DND-41 (cell line): ENCODE data around the gene KIF18B.

Experiments used
- ATAC-seq: fragments of 200-7000 bp; cut with Tn5 transposase; 3 replicates; pipeline ENCODE4 v1.9.1; 2021; ENCODE audit warnings: low read depth; ENCODE audit not compliant: insufficient read depth
- DNase-seq: peaks from one replicate; pipeline ENCODE4 v3.0.0-alpha.2; 2020
- H2AFZ ChIP-seq: 2 replicates; pipeline ENCODE4 v1.6.0; 2012; ENCODE audit warnings: low read depth, low read length
- H3K27ac ChIP-seq: 2 replicates; pipeline ENCODE4 v1.5.1; 2012; ENCODE audit warnings: low read length, inconsistent platforms
- H3K27me3 ChIP-seq: fragments of 200-600 bp; sonication (generic); 2 replicates; pipeline ENCODE4 v1.6.0; 2012; ENCODE audit warnings: low read length, mild to moderate bottlenecking, inconsistent platforms; ENCODE audit not compliant: insufficient read depth, poor library complexity
- H3K36me3 ChIP-seq: 2 replicates; pipeline ENCODE4 v1.5.1; 2012; ENCODE audit warnings: low read length, inconsistent platforms; ENCODE audit not compliant: insufficient read depth
- H3K4me1 ChIP-seq: 2 replicates; pipeline ENCODE4 v1.5.1; 2012; ENCODE audit warnings: mild to moderate bottlenecking, low read length; ENCODE audit not compliant: insufficient read depth
- H3K4me2 ChIP-seq: 2 replicates; pipeline ENCODE4 v1.6.0; 2012; ENCODE audit warnings: mild to moderate bottlenecking, moderate library complexity, low read length, inconsistent platforms; ENCODE audit not compliant: insufficient read depth
- H3K4me3 ChIP-seq, 2 experiments: fragments of 200-600 bp in 1 of 2; shearing (Covaris generic) in 1 of 2; 2 replicates each; pipeline ENCODE4 v1.5.1; 2012 to 2016; ENCODE audit warnings: inconsistent platforms in 2 of 2, low read length in 2 of 2, mild to moderate bottlenecking in 2 of 2, low read depth in 1 of 2, moderate library complexity in 1 of 2
- H3K79me2 ChIP-seq: 2 replicates; pipeline ENCODE4 v1.6.0; 2012; ENCODE audit warnings: low read length, inconsistent platforms; ENCODE audit not compliant: insufficient read depth
- H3K9ac ChIP-seq: 2 replicates; pipeline ENCODE4 v1.6.0; 2012; ENCODE audit warnings: low read depth, mild to moderate bottlenecking, inconsistent platforms, low read length, moderate library complexity
- H3K9me3 ChIP-seq: 2 replicates; pipeline ENCODE4 v1.5.1; 2012; ENCODE audit warnings: low read length, moderate library complexity, mild to moderate bottlenecking, inconsistent platforms; ENCODE audit not compliant: insufficient read depth, severe bottlenecking
- H4K20me1 ChIP-seq: 2 replicates; pipeline ENCODE4 v1.6.0; 2012; ENCODE audit warnings: low read length; ENCODE audit not compliant: insufficient read depth
- EZH2 ChIP-seq: IDR thresholded peaks from 3 replicates; pipeline ENCODE4 v1.6.1; 2012; ENCODE audit warnings: borderline replicate concordance, low read depth, mild to moderate bottlenecking, moderate library complexity, low read length, inconsistent platforms; ENCODE audit not compliant: severe bottlenecking
- TF ChIP-seq, protein P1 (sequence below): IDR thresholded peaks from 2 replicates; pipeline ENCODE4 v1.5.1; 2012; ENCODE audit warnings: borderline replicate concordance, low read length, moderate library complexity, mild to moderate bottlenecking; ENCODE audit not compliant: poor library complexity, severe bottlenecking; ENCODE audit errors: extremely low read depth

The KIF18B gene

DNA sequence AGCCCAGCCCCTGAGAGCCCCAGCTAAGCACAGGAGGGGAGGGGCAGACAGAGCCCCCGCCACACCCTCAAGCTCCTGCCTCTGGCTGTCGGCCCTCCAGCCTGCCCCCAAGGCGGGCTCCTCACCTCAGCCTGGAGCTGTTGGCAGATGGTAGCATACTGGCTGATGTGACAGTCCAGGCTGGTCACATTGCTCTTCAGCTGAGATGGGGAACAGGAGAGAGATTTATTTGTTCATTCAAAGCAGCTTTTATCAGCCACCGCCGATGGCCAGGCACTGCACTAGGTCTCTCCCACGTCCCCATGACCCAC is 14.8 kb downstream of the KIF18B start:
- DNase-seq = no peak
- Histone ChIP-seq H4K20me1 (peaks cover 67% of the 10 kb centered on the region), H3K9ac (no peak overlapping the region), H3K4me1 (no peaks in the 10 kb centered on the region), H2AFZ (no peak overlapping the region), H3K27me3 (no peaks in the 10 kb centered on the region), H3K4me2 (no peak overlapping the region), H3K4me3 (no peak overlapping the region), H3K36me3 (peaks cover 97% of the 10 kb centered on the region), H3K27ac (no peak overlapping the region), H3K79me2 (peaks cover 33% of the 10 kb centered on the region), H3K9me3 (no peaks in the 10 kb centered on the region)
- TF ChIP-seq, protein P1, sequence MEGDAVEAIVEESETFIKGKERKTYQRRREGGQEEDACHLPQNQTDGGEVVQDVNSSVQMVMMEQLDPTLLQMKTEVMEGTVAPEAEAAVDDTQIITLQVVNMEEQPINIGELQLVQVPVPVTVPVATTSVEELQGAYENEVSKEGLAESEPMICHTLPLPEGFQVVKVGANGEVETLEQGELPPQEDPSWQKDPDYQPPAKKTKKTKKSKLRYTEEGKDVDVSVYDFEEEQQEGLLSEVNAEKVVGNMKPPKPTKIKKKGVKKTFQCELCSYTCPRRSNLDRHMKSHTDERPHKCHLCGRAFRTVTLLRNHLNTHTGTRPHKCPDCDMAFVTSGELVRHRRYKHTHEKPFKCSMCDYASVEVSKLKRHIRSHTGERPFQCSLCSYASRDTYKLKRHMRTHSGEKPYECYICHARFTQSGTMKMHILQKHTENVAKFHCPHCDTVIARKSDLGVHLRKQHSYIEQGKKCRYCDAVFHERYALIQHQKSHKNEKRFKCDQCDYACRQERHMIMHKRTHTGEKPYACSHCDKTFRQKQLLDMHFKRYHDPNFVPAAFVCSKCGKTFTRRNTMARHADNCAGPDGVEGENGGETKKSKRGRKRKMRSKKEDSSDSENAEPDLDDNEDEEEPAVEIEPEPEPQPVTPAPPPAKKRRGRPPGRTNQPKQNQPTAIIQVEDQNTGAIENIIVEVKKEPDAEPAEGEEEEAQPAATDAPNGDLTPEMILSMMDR = no peak
- no peak for TF ChIP-seq EZH2
- no peak for ATAC-seq

DNA sequence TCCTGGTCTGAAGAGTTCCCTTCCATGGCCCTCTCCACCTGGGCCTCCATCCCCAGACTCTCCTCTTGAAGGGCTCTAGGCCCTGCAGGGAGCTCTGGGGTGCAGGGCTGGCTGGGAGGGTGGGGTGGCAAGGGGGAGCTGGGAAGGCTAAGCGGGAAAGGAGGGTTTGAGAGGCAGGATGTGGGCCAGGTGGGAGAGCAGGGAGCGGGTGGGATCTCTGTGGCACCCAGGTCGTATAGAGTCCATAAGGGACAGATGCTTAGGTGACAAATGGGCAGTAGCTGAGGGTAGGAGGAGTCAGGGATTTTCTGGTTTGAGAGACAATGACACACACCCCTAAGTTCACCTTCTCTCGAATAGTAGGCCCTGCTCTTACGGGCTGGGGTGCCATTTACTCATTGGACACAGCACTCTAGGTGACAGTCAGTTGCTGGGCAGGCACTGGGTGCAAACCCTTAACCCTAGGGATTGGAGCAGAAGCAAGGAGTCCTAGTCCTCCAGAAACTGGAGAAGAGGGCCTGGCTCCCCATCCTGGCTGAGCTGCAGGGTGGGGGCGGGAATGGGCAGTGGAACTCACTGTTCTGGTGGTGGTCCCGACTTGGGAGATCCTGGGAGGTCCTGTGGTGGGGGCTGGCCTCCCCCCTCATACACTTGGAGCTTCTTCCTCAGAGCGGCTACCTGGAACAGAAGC is 15.3 kb downstream of the KIF18B start:
- Histone ChIP-seq H3K79me2 (peaks cover 28% of the 10 kb centered on the region), H3K4me3 (no peak overlapping the region), H4K20me1 (peaks cover 72% of the 10 kb centered on the region), H3K27ac (no peak overlapping the region), H3K9me3 (no peaks in the 10 kb centered on the region), H3K4me2 (no peak overlapping the region), H3K27me3 (no peaks in the 10 kb centered on the region), H2AFZ (no peak overlapping the region), H3K4me1 (no peaks in the 10 kb centered on the region), H3K9ac (no peak overlapping the region), H3K36me3 (peaks cover 97% of the 10 kb centered on the region)
- no peak for DNase-seq
- no peak for ATAC-seq
- no peak for TF ChIP-seq EZH2
- TF ChIP-seq, protein P1 = no peak

DNA sequence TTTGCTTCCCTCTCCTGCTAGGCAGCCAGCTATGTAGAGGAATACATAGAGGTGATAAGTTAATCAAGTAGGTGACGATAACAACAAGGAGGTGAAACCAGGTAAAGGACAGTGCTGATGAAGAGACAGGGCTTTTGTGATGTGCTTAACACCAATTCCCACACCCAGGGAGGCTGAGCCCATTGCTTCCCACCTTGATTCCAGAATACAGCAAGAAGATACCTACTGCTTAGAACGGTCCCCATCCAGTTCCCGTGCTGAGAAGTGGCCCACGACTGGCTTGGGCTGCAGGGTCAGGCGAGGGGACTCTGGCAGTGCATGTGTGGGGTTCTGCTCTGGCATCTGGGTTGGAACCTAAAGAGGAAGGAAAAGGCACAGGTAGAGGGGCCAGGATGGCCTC is 16.2 kb downstream of the KIF18B start:
- no peak for TF ChIP-seq EZH2
- TF ChIP-seq, protein P1 = no peak
- Histone ChIP-seq H2AFZ (no peak overlapping the region), H3K4me3 (no peak overlapping the region), H3K27me3 (no peaks in the 10 kb centered on the region), H3K4me1 (no peaks in the 10 kb centered on the region), H3K4me2 (no peak overlapping the region), H3K36me3 (peaks cover 100% of the 10 kb centered on the region), H3K9ac (no peak overlapping the region), H3K27ac (no peak overlapping the region), H4K20me1 (peaks cover 78% of the 10 kb centered on the region), H3K79me2 (peaks cover 22% of the 10 kb centered on the region), H3K9me3 (no peaks in the 10 kb centered on the region)
- DNase-seq (no peak), ATAC-seq (no peak)

DNA sequence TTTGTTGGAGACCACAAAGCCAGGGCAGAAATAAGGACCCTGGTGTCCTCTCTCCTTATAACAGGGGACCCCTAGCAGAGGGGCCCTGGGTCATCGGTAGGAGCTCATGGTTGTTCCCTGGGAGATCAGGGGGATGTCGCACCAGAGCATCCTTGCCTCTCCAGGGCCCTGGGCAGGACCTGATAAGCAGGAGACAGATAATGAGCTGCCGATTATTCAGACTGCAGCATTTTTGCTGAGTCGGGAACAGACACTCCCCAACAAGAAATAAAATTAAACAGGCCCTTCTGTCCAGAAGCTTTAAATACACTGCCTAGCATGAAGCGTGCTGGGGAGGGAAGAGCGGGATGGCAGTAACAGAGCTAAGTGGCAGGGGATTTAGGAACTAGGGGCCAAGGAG is 16.9 kb downstream of the KIF18B start:
- Histone ChIP-seq H3K79me2 (peaks cover 15% of the 10 kb centered on the region), H3K27me3 (no peaks in the 10 kb centered on the region), H3K4me1 (no peaks in the 10 kb centered on the region), H4K20me1 (peaks cover 77% of the 10 kb centered on the region), H2AFZ (no peak overlapping the region), H3K9ac (no peak overlapping the region), H3K36me3 (peaks cover 100% of the 10 kb centered on the region), H3K9me3 (no peaks in the 10 kb centered on the region), H3K27ac (no peak overlapping the region), H3K4me3 (no peak overlapping the region), H3K4me2 (no peak overlapping the region)
- no peak for DNase-seq
- no peak for TF ChIP-seq EZH2
- ATAC-seq = no peak
